ENCODE measurements around the gene CDK18.

DNA sequence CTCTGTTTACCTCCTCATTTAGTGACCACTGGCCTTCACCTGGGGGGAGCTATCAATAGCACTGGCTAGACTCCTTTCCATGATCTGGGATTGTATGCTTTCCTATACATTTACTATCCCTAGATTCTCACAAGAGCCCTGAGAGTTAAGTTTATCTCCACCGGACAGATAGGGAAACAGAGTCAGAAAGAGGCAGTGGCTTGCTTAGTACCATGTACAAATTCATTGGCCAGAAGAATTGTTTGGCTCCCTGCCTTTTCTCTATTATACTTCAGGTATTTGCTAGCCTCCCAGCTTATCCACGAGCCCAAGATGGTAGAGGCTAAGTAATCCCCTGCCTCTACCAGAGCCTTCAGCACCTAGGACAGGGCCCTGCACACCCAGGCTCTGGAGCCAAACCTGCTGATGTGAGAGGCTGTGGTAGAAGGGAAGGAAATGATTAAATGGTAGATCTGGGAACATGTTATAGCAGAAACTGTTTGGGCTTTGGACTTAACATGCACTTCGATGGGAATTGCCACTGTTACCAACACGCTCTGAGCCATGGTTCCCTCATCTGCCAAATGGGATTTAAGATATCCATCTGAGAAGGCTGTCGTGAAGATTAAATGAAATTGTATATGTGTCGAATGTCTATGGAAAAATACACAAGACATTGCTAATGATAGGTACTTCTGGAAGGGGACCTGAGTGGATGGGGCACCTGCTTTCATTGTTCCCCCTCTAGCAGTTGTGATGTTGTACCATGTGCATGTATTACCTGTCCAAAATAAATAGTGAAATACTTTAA lies 45.5 kb upstream of the CDK18 start:
- no peak for TF ChIP-seq SUZ12 (IDR thresholded peaks at IDR 0.05; ENCODE audit: extremely low read depth, insufficient read depth, insufficient read length)
- no peak for TF ChIP-seq ZNF274 (IDR thresholded peaks at IDR 0.05; ENCODE audit: low read depth, low read length)
- TF ChIP-seq YY1 (IDR thresholded peaks at IDR 0.05; ENCODE audit: insufficient read depth, insufficient read length): no peak

Measured in NT2/D1 (cell line).